Measurements from ENCODE around the gene PRDX5. TPM values are rescaled to one million over a fixed set of nuclear protein-coding genes. Genes with fewer than 3 reads are reported as not detected.

Gene PRDX5
- total and polyA plus RNA-seq, 8 donors: 9.3 to 725 (median 245) TPM

- no peaks in the 10 kb centered on the region for H3K36me3 ChIP-seq
- no peak overlapping the region for H3K27ac ChIP-seq
- 71 to 85% (median 77%) methylated on average over 8 of the region's 8 CpGs for WGBS, 5 donors
- no peak for DNase-seq
- no peaks in the 10 kb centered on the region for H3K9me3 ChIP-seq
- H3K4me3 ChIP-seq: no peak overlapping the region
- no peak for TF ChIP-seq EP300 (IDR thresholded peaks at IDR 0.05)
- no peak for TF ChIP-seq POLR2AphosphoS5 (IDR thresholded peaks at IDR 0.05)
- no peak for TF ChIP-seq POLR2A (IDR thresholded peaks at IDR 0.05)
- TF ChIP-seq CTCF (IDR thresholded peaks at IDR 0.05): no peak
- H3K27me3 ChIP-seq: no peaks in the 10 kb centered on the region
- peaks cover 7 to 44% (median 20%) of the 10 kb centered on the region in 4 donors for H3K4me1 ChIP-seq
- intact Hi-C loops (cut with DNase I; ENCODE audit: low total_unique reads): no loop called here
Measured at GRCh38 chr11:64337538-64338249, 19.8 kb downstream of the PRDX5 start.

GRCh38 chr11:64338716-64339115 is 20.8 kb downstream of the PRDX5 start:
- H3K9me3 ChIP-seq: no peaks in the 10 kb centered on the region
- peaks cover 13 to 54% (median 29%) of the 10 kb centered on the region in 4 donors for H3K4me1 ChIP-seq
- no peak for TF ChIP-seq CTCF (IDR thresholded peaks at IDR 0.05)
- TF ChIP-seq EP300 (IDR thresholded peaks at IDR 0.05): no peak
- no peak for TF ChIP-seq POLR2A (IDR thresholded peaks at IDR 0.05)
- TF ChIP-seq POLR2AphosphoS5 (IDR thresholded peaks at IDR 0.05): no peak
- intact Hi-C loops (cut with DNase I; ENCODE audit: low total_unique reads): no loop called here
- DNase-seq: no peak
- peaks cover 0 to under 1% (median 0%) of the 10 kb centered on the region in 4 donors for H3K36me3 ChIP-seq
- no peak overlapping the region for H3K4me3 ChIP-seq
- peak overlapping the region in 2 of 5 donors; percentile 18 to 65 for H3K27ac ChIP-seq
- WGBS, 5 donors: 79 to 91% (median 88%) methylated on average over 7 to 8 of the region's 8 CpGs
- H3K27me3 ChIP-seq: no peaks in the 10 kb centered on the region

GRCh38 chr11:64339286-64339685 is 21.4 kb downstream of the PRDX5 start:
- peak overlapping the region in 2 of 4 donors; percentile 43 to 47 for H3K4me3 ChIP-seq
- 57 to 71% (median 63%) methylated on average over 4 of the region's 4 CpGs for WGBS, 5 donors
- peak overlapping the region in 3 of 5 donors; percentile 18 to 82 (median 65) for H3K27ac ChIP-seq
- TF ChIP-seq POLR2A (IDR thresholded peaks at IDR 0.05) (no peak), POLR2AphosphoS5 (IDR thresholded peaks at IDR 0.05) (no peak), EP300 (IDR thresholded peaks at IDR 0.05) (no peak), CTCF (IDR thresholded peaks at IDR 0.05) (no peak)
- H3K36me3 ChIP-seq: peaks cover 0 to 6% (median 0%) of the 10 kb centered on the region in 4 donors
- intact Hi-C loops (cut with DNase I; ENCODE audit: low total_unique reads): no loop called here
- no peaks in the 10 kb centered on the region for H3K27me3 ChIP-seq
- no peak for DNase-seq
- no peaks in the 10 kb centered on the region for H3K9me3 ChIP-seq
- H3K4me1 ChIP-seq: peaks cover 13 to 55% (median 31%) of the 10 kb centered on the region in 4 donors

- intact Hi-C loops (cut with DNase I; ENCODE audit: low total_unique reads): no loop called here
- no peaks in the 10 kb centered on the region for H3K9me3 ChIP-seq
- peaks cover 0 to 12% (median 0%) of the 10 kb centered on the region in 4 donors for H3K36me3 ChIP-seq
- DNase-seq: peak; percentile 66 to 74
- H3K4me1 ChIP-seq: peaks cover 13 to 49% (median 31%) of the 10 kb centered on the region in 4 donors
- WGBS, 5 donors: 63 to 75% (median 69%) methylated on average over 15 to 16 of the region's 16 CpGs
- peak within 1 kb of the TSS; percentile 18 to 82 (median 47) for H3K27ac ChIP-seq
- no peaks in the 10 kb centered on the region for H3K27me3 ChIP-seq
- TF ChIP-seq POLR2A (IDR thresholded peaks at IDR 0.05) (no peak), EP300 (IDR thresholded peaks at IDR 0.05) (no peak), POLR2AphosphoS5 (IDR thresholded peaks at IDR 0.05) (no peak), CTCF (IDR thresholded peaks at IDR 0.05) (no peak)
- H3K4me3 ChIP-seq: peak within 1 kb of the TSS; percentile 26 to 47 (median 39)
Measured at GRCh38 chr11:64339754-64340408, 22.0 kb downstream of the PRDX5 start, which contains the start of gene CCDC88B. CCDC88B (plus strand) TSS chr11:64340204; CDS start chr11:64340267, 63 bp downstream.

Measured in stomach (tissue), 9 donors.